Measurements from ENCODE around the gene VSIR.
A peak's percentile ranks its signal among the peaks of the same experiment; 100 is the strongest.

VSIR gene

DNA sequence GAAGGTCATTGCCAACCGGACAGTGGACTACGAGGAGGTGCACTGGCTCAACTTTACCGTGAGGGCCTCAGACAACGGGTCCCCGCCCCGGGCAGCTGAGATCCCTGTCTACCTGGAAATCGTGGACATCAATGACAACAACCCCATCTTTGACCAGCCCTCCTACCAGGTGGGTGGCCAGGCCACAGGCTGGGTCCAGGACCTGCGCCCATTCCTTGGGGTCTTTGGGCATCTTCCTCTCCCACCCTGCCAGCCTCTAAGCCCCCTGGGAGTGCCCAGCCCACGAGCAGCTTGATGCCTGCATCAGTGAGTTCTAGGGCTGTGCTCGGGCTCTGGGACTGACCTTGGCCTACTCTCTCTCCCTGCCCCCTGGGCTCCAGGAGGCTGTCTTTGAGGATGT, 25.8 kb upstream of the VSIR start:
- H3K27me3 Mint-ChIP-seq, result no peaks in the 10 kb centered on the region
- H3K27ac Mint-ChIP-seq, result no peak overlapping the region

GRCh38 chr10:71798308-71798624, 24.9 kb upstream of the VSIR start:
- Mint-ChIP-seq H3K4me3 (no peak overlapping the region), H3K27ac (no peak overlapping the region), H3K9me3 (ENCODE audit: low read depth) (no peaks in the 10 kb centered on the region), H3K36me3 (peaks cover 5% of the 10 kb centered on the region), H3K27me3 (no peaks in the 10 kb centered on the region), H3K4me1 (ENCODE audit: low read depth) (peaks cover 22% of the 10 kb centered on the region)

More for the DNA sequence above, 25.8 kb upstream of the VSIR start:
- Mint-ChIP-seq H3K4me3 (no peak overlapping the region), H3K4me1 (ENCODE audit: low read depth) (peaks cover 22% of the 10 kb centered on the region), H3K9me3 (ENCODE audit: low read depth) (no peaks in the 10 kb centered on the region), H3K36me3 (peaks cover 5% of the 10 kb centered on the region)

DNA sequence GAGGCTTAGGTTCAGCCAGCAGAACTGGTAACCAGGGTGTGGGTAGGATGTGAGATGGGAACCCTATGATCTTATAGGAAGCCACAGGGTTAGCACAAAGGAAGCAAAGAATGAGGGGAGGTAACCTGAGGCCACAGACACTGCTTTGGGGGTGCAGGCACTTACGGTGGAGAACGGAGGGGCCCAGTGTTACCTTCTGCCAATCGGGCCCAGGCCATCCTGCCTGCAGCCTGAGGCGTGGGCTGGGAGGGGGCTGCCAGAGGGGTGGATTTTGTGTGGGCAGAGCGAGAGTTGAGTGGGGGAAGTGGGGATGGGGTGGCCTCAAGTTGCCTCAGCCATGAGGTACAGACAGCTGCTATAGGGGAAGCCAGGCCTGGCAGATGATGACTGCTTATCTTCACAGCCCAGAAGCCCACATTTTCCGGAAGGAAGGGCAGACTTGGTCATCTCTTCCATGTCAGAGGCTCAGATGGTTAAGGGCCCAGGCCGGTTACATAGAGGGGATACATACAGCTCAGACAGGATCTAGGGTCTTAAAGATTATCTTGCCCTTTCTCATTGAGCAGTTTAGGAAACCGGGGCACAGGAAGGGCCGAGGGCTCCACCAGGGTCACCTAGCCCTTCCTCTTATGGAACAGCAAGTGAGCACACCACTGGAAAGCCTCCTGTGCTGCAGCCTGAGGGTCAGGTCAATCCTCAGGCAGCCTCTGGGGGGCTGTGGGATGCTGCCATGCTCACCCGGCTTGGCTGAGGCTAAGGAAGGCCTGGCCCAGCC, 24.4 kb upstream of the VSIR start:
- Mint-ChIP-seq H3K4me3 (peak overlapping the region; percentile 8), H3K4me1 (ENCODE audit: low read depth) (peaks cover 22% of the 10 kb centered on the region), H3K9me3 (ENCODE audit: low read depth) (no peaks in the 10 kb centered on the region), H3K27me3 (no peaks in the 10 kb centered on the region), H3K27ac (peak overlapping the region; percentile 51), H3K36me3 (peaks cover 5% of the 10 kb centered on the region)

DNA sequence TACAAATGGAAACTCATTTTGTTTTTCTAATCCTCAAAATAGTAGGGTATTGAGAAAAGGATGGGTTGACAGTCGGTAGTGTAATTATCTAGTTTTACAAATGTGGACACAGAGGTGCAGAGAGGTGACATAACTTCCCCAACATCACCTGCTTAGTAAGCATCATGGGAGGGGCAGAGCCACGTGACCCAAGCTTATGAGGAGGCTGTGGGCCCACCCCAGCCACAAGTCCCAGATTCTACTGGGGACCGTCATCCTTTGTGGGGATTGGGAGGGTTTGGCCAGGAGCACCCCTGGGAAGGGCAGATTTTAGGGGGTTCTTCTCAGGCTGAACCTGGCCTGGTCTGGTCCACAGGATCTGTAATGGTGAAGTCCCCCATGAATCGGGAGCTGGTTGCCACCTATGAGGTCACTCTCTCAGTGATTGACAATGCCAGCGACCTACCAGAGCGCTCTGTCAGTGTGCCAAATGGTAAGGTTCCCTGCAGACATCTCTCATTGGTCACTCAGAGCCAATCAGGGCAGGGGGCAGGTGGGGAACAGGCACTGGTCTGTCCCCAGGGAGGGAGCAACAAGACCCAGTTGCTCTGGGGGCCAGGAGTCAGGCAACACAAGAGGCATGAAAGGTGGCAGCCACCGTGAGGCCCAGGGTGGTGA, 23.6 kb upstream of the VSIR start:
- Mint-ChIP-seq H3K27me3 (no peaks in the 10 kb centered on the region), H3K4me3 (peak overlapping the region; percentile 40), H3K27ac (peak overlapping the region; percentile 41), H3K9me3 (ENCODE audit: low read depth) (no peaks in the 10 kb centered on the region), H3K4me1 (ENCODE audit: low read depth) (peaks cover 22% of the 10 kb centered on the region), H3K36me3 (peaks cover 5% of the 10 kb centered on the region)

GRCh38 chr10:71795248-71795647, 21.9 kb upstream of the VSIR start:
- no peaks in the 10 kb centered on the region for H3K27me3 Mint-ChIP-seq
- H3K36me3 Mint-ChIP-seq, result peaks cover 2% of the 10 kb centered on the region
- H3K4me3 Mint-ChIP-seq, result no peak overlapping the region
- H3K9me3 Mint-ChIP-seq (ENCODE audit: low read depth), result no peaks in the 10 kb centered on the region
- H3K27ac Mint-ChIP-seq, result no peak overlapping the region
- peaks cover 30% of the 10 kb centered on the region for H3K4me1 Mint-ChIP-seq (ENCODE audit: low read depth)

GRCh38 chr10:71790749-71791440, 17.6 kb upstream of the VSIR start:
- Mint-ChIP-seq H3K36me3 (peaks cover 2% of the 10 kb centered on the region), H3K4me3 (no peak overlapping the region), H3K27ac (no peak overlapping the region), H3K27me3 (no peaks in the 10 kb centered on the region), H3K9me3 (ENCODE audit: low read depth) (no peaks in the 10 kb centered on the region), H3K4me1 (ENCODE audit: low read depth) (peaks cover 11% of the 10 kb centered on the region)

DNA sequence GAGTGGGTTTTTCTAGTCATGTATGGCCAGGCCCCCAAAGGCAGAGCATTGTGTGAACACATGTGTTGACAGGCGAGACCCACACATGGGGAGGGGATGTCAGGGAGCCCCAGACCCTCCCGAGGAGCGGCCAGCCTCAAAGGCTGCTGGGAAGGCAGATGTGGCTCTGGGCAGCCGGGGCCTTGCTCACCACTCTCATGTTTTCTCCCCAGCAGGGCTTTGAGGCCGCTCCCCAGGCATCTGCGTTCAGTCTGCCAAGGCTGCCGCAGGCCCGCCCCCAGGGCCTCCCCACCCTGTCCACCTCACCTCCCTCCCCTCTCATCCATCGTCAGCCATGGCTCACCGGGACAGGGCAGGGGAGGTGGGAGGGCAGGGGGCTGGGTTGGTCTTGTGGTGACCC, 16.6 kb upstream of the VSIR start:
- H3K9me3 Mint-ChIP-seq (ENCODE audit: low read depth), result no peaks in the 10 kb centered on the region

DNA sequence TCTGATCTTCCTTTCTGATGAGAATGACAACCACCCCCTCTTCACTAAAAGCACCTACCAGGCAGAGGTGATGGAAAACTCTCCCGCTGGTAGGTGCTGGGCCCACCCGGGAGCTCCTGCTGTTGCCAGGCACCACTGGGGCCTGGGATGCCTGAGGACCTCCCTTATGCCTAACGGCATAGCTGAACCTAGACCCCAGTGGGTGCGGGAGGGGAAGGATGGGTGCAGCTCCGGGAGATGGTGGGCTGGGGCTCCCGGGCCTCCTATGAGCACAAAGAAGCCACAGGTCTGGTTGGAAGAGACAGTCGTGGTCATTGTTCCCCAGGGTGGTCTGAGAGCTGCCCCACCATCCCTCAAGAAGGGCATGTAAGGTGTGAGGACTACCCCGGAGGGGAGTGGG, 15.6 kb upstream of the VSIR start:
- Mint-ChIP-seq H3K4me3 (no peak overlapping the region), H3K4me1 (ENCODE audit: low read depth) (peaks cover 8% of the 10 kb centered on the region), H3K9me3 (ENCODE audit: low read depth) (no peaks in the 10 kb centered on the region), H3K36me3 (no peaks in the 10 kb centered on the region), H3K27me3 (no peaks in the 10 kb centered on the region), H3K27ac (no peak overlapping the region)

More for the DNA sequence above, 16.6 kb upstream of the VSIR start:
- Mint-ChIP-seq H3K4me3 (no peak overlapping the region), H3K4me1 (ENCODE audit: low read depth) (peaks cover 8% of the 10 kb centered on the region), H3K27ac (no peak overlapping the region), H3K36me3 (no peaks in the 10 kb centered on the region), H3K27me3 (no peaks in the 10 kb centered on the region)

- no peak overlapping the region for H3K4me3 Mint-ChIP-seq
- H3K27me3 Mint-ChIP-seq, result no peaks in the 10 kb centered on the region
- no peak overlapping the region for H3K27ac Mint-ChIP-seq
- H3K36me3 Mint-ChIP-seq, result no peaks in the 10 kb centered on the region
- no peaks in the 10 kb centered on the region for H3K9me3 Mint-ChIP-seq (ENCODE audit: low read depth)
- peaks cover 5% of the 10 kb centered on the region for H3K4me1 Mint-ChIP-seq (ENCODE audit: low read depth)
Measured at GRCh38 chr10:71784679-71785272, 11.5 kb upstream of the VSIR start.

GRCh38 chr10:71783917-71784678, 10.8 kb upstream of the VSIR start:
- H3K36me3 Mint-ChIP-seq, result no peaks in the 10 kb centered on the region
- H3K4me3 Mint-ChIP-seq, result no peak overlapping the region
- H3K9me3 Mint-ChIP-seq (ENCODE audit: low read depth), result no peaks in the 10 kb centered on the region
- H3K27ac Mint-ChIP-seq, result no peak overlapping the region
- peaks cover 5% of the 10 kb centered on the region for H3K4me1 Mint-ChIP-seq (ENCODE audit: low read depth)
- H3K27me3 Mint-ChIP-seq, result no peaks in the 10 kb centered on the region

DNA sequence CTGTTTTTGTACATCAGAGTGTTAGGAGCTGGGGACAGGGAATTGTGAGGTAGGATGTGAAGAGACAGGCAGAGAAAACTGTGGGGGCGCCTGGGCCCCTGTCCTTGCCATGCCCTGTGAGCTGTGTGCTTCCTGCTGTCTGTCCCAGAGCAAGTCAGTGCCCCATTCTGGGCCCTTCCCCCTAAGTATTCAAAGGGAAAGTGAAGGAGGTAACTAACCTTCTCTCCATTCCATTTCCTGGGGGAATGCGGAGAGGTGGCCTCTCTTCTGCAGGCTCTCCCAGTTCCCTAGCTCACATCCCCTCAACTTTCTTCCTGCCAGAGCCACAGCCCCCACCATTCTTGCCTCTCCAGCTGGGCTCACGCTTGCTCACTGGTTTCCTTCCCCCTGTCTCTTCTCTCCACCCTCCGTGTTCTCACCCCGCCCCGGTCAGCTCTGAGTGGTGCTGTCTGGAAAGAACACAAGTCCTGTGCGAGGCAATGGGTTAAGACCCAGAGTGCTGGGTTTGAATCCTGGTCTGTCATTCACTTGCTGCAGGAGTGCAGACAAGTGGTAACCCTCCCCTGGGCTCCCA, 9.7 kb upstream of the VSIR start:
- Mint-ChIP-seq H3K27me3 (no peaks in the 10 kb centered on the region), H3K27ac (no peak overlapping the region)

GRCh38 chr10:71782221-71782916, 9.0 kb upstream of the VSIR start:
- no peak overlapping the region for H3K27ac Mint-ChIP-seq

More for the DNA sequence above, 9.7 kb upstream of the VSIR start:
- Mint-ChIP-seq H3K4me1 (ENCODE audit: low read depth) (peaks cover 5% of the 10 kb centered on the region), H3K9me3 (ENCODE audit: low read depth) (no peaks in the 10 kb centered on the region), H3K36me3 (no peaks in the 10 kb centered on the region), H3K4me3 (no peak overlapping the region)

DNA sequence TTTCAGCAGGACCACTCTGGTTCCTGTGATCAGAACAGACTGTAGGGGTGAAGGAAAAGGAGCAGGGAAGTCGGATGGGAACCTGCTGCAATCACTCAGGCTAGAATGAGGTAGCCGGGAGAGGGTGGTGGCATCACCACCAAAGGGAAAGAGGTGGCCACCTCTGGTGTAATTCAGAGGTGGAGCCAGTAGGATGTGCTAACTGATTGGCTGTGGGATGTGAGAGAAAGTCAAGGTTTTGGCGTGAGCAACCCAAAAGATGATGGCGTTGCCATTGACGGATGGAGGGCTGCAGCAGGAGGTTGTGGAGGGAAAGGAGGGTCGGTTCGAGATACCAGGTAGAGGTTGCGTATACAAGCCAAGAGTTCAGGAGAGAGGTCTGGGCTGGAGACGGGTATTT, 7.4 kb upstream of the VSIR start:
- no peak overlapping the region for H3K27ac Mint-ChIP-seq
- H3K4me1 Mint-ChIP-seq (ENCODE audit: low read depth), result peaks cover 22% of the 10 kb centered on the region
- no peaks in the 10 kb centered on the region for H3K27me3 Mint-ChIP-seq
- no peaks in the 10 kb centered on the region for H3K36me3 Mint-ChIP-seq
- no peak overlapping the region for H3K4me3 Mint-ChIP-seq
- H3K9me3 Mint-ChIP-seq (ENCODE audit: low read depth), result no peaks in the 10 kb centered on the region

More at GRCh38 chr10:71782221-71782916, 9.0 kb upstream of the VSIR start:
- H3K4me1 Mint-ChIP-seq (ENCODE audit: low read depth), result peaks cover 8% of the 10 kb centered on the region
- H3K9me3 Mint-ChIP-seq (ENCODE audit: low read depth), result no peaks in the 10 kb centered on the region
- no peaks in the 10 kb centered on the region for H3K36me3 Mint-ChIP-seq
- no peaks in the 10 kb centered on the region for H3K27me3 Mint-ChIP-seq
- H3K4me3 Mint-ChIP-seq, result no peak overlapping the region

DNA sequence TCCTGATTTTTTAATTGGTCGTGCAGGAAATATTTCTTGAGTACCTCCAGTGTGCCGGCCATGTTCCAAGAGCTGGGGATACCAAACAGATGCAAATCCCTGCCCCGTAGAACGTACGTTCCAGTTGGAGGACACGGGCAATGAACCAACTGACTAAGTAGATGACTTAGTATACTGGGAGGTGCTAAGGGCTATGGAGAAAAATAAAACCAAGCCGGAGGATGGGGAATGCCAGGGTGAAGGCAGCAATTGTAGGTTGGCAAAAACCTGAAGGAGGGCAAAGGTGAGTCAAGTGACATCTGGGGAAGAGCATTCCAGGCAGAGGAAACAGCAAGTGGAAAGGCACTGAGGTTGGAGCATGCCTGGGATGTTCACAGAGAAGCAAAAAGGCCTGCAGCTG, 6.8 kb upstream of the VSIR start:
- Mint-ChIP-seq H3K27me3 (no peaks in the 10 kb centered on the region), H3K9me3 (ENCODE audit: low read depth) (no peaks in the 10 kb centered on the region), H3K4me3 (no peak overlapping the region), H3K36me3 (no peaks in the 10 kb centered on the region), H3K27ac (no peak overlapping the region), H3K4me1 (ENCODE audit: low read depth) (peaks cover 27% of the 10 kb centered on the region)

Data from activated naive CD8-positive, alpha-beta T cell (primary cell).